ENCODE measurements around the gene RASGRP3. TPM values are rescaled to one million over a fixed set of nuclear protein-coding genes. Genes with fewer than 3 reads are reported as not detected.

Gene RASGRP3
- total RNA-seq (10 to 100 TPM in 7 of 9 donors, 1 to 10 TPM in 2; 3.3 to 23.8 (median 11.3) TPM), polyA plus RNA-seq (1 to 10 TPM; 2.5 to 8.2 (median 4.8) TPM)
- long read RNA-seq, donor 1: 0 reads
- long read RNA-seq, donor 2: 0 reads
- long read RNA-seq, donor 3: 0 reads
- long read RNA-seq, donor 4, partial matches to known transcripts: 1 of 1 reads
- long read RNA-seq, donor 4, other reads (novel, unspliced or antisense): 0 of 1 reads
- long read RNA-seq, donor 5, partial matches to known transcripts: 4 of 7 reads
- long read RNA-seq, donor 5, other reads (novel, unspliced or antisense): 2 of 7 reads
- long read RNA-seq, donor 6: 0 reads
- long read RNA-seq, donor 7, full-length matches to known transcripts: 1 of 1 reads
- long read RNA-seq, donor 7, partial matches to known transcripts: 0 of 1 reads
- long read RNA-seq, donor 7, other reads (novel, unspliced or antisense): 0 of 1 reads
- long read RNA-seq, donor 8: 0 reads
- long read RNA-seq, donor 9: 0 reads
- long read RNA-seq, donor 10: 0 reads

DNA sequence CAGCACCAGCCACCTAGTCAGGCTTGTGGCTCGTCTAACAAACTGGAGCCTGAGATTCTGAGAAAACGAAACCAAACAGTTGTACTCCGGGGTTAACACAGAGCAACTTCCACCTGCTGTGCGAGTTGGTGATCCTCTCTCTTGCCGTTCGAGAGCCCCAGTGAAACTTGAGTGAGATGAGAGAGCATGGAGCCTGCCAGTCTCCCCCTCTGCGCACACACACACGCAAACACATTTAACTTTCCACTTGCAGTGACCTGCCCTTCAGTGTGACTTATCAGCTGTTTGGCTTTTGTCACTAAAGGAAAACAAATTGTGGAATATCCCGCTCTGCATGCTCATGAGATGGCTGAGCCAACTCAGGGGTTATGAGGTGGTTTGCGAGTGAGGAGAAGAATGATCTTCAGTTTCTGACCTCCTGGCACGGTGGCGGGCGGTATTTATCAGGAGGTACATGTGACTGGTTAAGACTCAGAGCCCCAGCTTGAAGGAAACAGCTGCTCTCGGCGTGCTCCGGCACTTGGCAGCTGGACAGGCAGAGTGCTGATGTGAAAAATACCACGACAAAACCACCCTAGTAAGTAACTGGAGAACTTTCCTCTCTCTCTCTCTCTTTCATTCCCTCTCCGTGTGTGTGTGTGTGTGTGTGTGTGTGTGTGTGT is at the start of gene RASGRP3:
TSS of gene RASGRP3 (plus strand) at position 519 of the 662 bp plus-strand sequence. CDS start 38,488 bp downstream, outside the sequence.
- peaks cover 6 to 15% of the 10 kb centered on the region in 2 donors for H3K4me1 ChIP-seq (replicated peaks in 1 of 2)
- H3K4me3 ChIP-seq: peak within 1 kb of the TSS; percentile 1 to 85 (median 57)
- 0 to 1% (median 0%) methylated on average over 15 to 18 of the region's 18 CpGs for WGBS, 4 donors
- no peaks in the 10 kb centered on the region for H3K36me3 ChIP-seq (replicated peaks in 1 of 2)
- peak; percentile 72 to 93 (median 85) for DNase-seq
- peak within 1 kb of the TSS; percentile 2 to 91 (median 77) for H3K27ac ChIP-seq
- intact Hi-C loops (cut with DNase I): loop anchor here in 1 of 2 donors (10.0 kb wide), 1 partner anchor 109 kb away; no protein-coding TSS in a partner anchor
- TF ChIP-seq, protein P1, sequence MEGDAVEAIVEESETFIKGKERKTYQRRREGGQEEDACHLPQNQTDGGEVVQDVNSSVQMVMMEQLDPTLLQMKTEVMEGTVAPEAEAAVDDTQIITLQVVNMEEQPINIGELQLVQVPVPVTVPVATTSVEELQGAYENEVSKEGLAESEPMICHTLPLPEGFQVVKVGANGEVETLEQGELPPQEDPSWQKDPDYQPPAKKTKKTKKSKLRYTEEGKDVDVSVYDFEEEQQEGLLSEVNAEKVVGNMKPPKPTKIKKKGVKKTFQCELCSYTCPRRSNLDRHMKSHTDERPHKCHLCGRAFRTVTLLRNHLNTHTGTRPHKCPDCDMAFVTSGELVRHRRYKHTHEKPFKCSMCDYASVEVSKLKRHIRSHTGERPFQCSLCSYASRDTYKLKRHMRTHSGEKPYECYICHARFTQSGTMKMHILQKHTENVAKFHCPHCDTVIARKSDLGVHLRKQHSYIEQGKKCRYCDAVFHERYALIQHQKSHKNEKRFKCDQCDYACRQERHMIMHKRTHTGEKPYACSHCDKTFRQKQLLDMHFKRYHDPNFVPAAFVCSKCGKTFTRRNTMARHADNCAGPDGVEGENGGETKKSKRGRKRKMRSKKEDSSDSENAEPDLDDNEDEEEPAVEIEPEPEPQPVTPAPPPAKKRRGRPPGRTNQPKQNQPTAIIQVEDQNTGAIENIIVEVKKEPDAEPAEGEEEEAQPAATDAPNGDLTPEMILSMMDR (IDR thresholded peaks at IDR 0.05): no peak
- TF ChIP-seq POLR2A (IDR thresholded peaks at IDR 0.05): peak; percentile 28 to 67
- no peaks in the 10 kb centered on the region for H3K9me3 ChIP-seq (replicated peaks in 1 of 3)
- no peaks in the 10 kb centered on the region for H3K27me3 ChIP-seq

DNA sequence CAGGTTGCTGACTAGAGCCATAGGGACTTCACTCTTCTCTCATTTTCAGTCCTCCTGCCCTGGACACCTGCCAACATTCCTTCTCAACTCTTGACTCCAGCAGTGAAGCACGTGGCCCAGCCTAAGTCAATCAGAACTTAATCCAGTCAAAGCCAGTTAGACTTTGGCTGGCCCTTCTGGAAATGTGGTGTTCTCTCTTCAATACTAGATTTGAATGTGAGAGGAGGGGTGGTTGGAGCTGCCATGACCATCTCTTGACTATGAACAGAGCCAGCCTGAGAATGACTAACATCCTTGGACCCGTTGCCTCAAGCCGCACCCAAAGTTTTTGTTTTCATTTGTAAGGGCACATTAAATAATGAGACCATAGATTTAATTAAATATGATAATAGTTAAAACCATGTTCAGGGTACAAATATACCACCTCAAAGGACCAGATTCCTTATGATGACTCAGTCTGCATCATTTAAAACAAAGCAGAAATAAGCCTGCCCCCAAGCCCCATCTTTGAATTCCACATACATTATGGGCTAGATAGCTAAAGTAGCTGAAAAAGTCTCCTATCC is 49.7 kb upstream of the RASGRP3 start:
- Histone ChIP-seq H3K27ac (no peak overlapping the region), H3K4me3 (no peak overlapping the region), H3K9me3 (replicated peaks in 1 of 3) (no peaks in the 10 kb centered on the region), H3K27me3 (no peaks in the 10 kb centered on the region), H3K4me1 (replicated peaks in 1 of 2) (no peaks in the 10 kb centered on the region), H3K36me3 (replicated peaks in 1 of 2) (no peaks in the 10 kb centered on the region)
- intact Hi-C loops (cut with DNase I): no loop called here
- 76 to 81% (median 78%) methylated on average over 3 of the region's 3 CpGs for WGBS, 4 donors
- TF ChIP-seq, protein P1 (IDR thresholded peaks at IDR 0.05): no peak
- no peak for TF ChIP-seq POLR2A (IDR thresholded peaks at IDR 0.05)
- DNase-seq: peak in 1 of 7 donors; percentile 14

- Histone ChIP-seq H3K27ac (no peak overlapping the region), H3K9me3 (replicated peaks in 1 of 3) (no peaks in the 10 kb centered on the region), H3K4me3 (no peak overlapping the region), H3K4me1 (replicated peaks in 1 of 2) (no peaks in the 10 kb centered on the region), H3K36me3 (replicated peaks in 1 of 2) (no peaks in the 10 kb centered on the region), H3K27me3 (no peaks in the 10 kb centered on the region)
- no peak for DNase-seq
- WGBS, 4 donors: 47 to 65% (median 53%) methylated on average over 3 of the region's 3 CpGs
- intact Hi-C loops (cut with DNase I): no loop called here
- TF ChIP-seq POLR2A (IDR thresholded peaks at IDR 0.05): no peak
- TF ChIP-seq, protein P1 (IDR thresholded peaks at IDR 0.05): no peak
Measured at GRCh38 chr2:33430077-33430476, 46.4 kb upstream of the RASGRP3 start.

- H3K4me3 ChIP-seq: no peak overlapping the region
- no peaks in the 10 kb centered on the region for H3K9me3 ChIP-seq (replicated peaks in 1 of 3)
- TF ChIP-seq, protein P1 (IDR thresholded peaks at IDR 0.05): no peak
- no peak for TF ChIP-seq POLR2A (IDR thresholded peaks at IDR 0.05)
- no peak overlapping the region for H3K27ac ChIP-seq
- WGBS, 4 donors: 65 to 77% (median 69%) methylated on average over 1 of the region's 1 CpG
- H3K4me1 ChIP-seq (replicated peaks in 1 of 2): no peaks in the 10 kb centered on the region
- no peak for DNase-seq
- intact Hi-C loops (cut with DNase I): no loop called here
- H3K27me3 ChIP-seq: no peaks in the 10 kb centered on the region
- no peaks in the 10 kb centered on the region for H3K36me3 ChIP-seq (replicated peaks in 1 of 2)
Measured at GRCh38 chr2:33430856-33431255, 45.6 kb upstream of the RASGRP3 start.

Measured in adrenal gland (tissue), 19 donors.